ENCODE results near the gene SMS. TPM values are rescaled to one million over a fixed set of nuclear protein-coding genes. Genes with fewer than 3 reads are reported as not detected.
"Not testable (repeated sequence)": the region's sequence is repeated elsewhere in the genome, so short reads cannot be mapped to it uniquely, and the experiment has no call there.

The SMS gene
- total RNA-seq, 1 donor from 2014 or later: 280 TPM

DNA sequence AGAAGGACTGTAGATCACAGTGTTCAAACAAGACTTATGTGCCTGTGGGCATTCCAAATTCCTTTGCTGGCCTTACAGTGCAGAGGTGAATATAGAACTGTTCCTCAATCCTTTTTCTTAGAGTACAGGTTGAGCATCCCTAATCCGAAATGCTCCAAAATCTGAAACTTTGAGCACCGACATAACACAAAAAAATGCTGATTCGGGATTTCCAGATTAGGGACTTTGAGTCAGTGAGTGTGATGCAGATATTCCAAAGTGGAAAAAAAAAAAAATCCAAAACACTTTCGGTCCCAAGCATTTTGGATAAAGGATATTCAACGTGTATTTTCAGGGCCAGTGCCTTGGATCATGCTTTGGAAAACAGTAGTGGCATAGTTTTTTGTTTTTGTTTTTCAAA, 9.2 kb downstream of the SMS start:
- TF ChIP-seq, protein P1, sequence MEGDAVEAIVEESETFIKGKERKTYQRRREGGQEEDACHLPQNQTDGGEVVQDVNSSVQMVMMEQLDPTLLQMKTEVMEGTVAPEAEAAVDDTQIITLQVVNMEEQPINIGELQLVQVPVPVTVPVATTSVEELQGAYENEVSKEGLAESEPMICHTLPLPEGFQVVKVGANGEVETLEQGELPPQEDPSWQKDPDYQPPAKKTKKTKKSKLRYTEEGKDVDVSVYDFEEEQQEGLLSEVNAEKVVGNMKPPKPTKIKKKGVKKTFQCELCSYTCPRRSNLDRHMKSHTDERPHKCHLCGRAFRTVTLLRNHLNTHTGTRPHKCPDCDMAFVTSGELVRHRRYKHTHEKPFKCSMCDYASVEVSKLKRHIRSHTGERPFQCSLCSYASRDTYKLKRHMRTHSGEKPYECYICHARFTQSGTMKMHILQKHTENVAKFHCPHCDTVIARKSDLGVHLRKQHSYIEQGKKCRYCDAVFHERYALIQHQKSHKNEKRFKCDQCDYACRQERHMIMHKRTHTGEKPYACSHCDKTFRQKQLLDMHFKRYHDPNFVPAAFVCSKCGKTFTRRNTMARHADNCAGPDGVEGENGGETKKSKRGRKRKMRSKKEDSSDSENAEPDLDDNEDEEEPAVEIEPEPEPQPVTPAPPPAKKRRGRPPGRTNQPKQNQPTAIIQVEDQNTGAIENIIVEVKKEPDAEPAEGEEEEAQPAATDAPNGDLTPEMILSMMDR (IDR thresholded peaks at IDR 0.05; ENCODE audit: unreplicated experiment): no peak
- peak overlapping the region; percentile 40 for H3K27ac Mint-ChIP-seq
- H3K36me3 Mint-ChIP-seq (ENCODE audit: insufficient read depth): peaks cover 3% of the 10 kb centered on the region
- H3K4me3 Mint-ChIP-seq (ENCODE audit: low read depth): no peak overlapping the region
- no peak for DNase-seq (ENCODE audit: low spot score, unreplicated experiment)
- H3K9me3 Mint-ChIP-seq (ENCODE audit: low read depth): peaks cover 3% of the 10 kb centered on the region
- peaks cover 80% of the 10 kb centered on the region for H3K4me1 Mint-ChIP-seq (ENCODE audit: low read depth)
- no peaks in the 10 kb centered on the region for H3K27me3 Mint-ChIP-seq

- H3K36me3 Mint-ChIP-seq (ENCODE audit: insufficient read depth); H3K27me3 Mint-ChIP-seq; DNase-seq (ENCODE audit: low spot score, unreplicated experiment); H3K9me3 Mint-ChIP-seq (ENCODE audit: low read depth); H3K27ac Mint-ChIP-seq; H3K4me3 Mint-ChIP-seq (ENCODE audit: low read depth): not testable (repeated sequence)
- peaks cover 87% of the 10 kb centered on the region for H3K4me1 Mint-ChIP-seq (ENCODE audit: low read depth)
Observed at GRCh38 chrX:21950557-21950956, 10.0 kb downstream of the SMS start.

DNA sequence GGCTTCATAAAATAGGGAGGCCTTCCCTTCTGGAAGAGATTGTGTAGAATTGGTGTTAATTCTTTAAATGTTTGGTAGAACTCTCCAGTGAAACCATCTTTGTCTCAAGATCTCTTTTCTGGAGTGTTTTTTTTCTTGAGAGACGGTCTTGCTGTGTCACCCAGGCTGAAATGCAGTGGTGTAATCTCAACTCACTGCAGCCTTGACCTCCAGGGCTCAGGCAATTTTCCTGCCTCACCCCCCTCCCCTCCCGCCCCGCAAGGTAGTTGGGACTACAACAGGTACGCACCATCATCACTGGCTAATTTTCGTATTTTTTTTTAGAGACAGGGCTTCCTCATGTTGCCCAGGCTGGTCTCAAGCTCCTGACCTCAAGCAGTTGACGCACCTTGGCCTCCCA, 12.1 kb downstream of the SMS start:
- Mint-ChIP-seq H3K4me3 (ENCODE audit: low read depth) (peak overlapping the region; percentile 43), H3K9me3 (ENCODE audit: low read depth) (peaks cover 3% of the 10 kb centered on the region), H3K27me3 (no peaks in the 10 kb centered on the region), H3K36me3 (ENCODE audit: insufficient read depth) (peaks cover 10% of the 10 kb centered on the region), H3K4me1 (ENCODE audit: low read depth) (peaks cover 72% of the 10 kb centered on the region), H3K27ac (peak overlapping the region; percentile 97)
- no peak for DNase-seq (ENCODE audit: low spot score, unreplicated experiment)
- TF ChIP-seq, protein P1 (IDR thresholded peaks at IDR 0.05; ENCODE audit: unreplicated experiment): no peak

DNA sequence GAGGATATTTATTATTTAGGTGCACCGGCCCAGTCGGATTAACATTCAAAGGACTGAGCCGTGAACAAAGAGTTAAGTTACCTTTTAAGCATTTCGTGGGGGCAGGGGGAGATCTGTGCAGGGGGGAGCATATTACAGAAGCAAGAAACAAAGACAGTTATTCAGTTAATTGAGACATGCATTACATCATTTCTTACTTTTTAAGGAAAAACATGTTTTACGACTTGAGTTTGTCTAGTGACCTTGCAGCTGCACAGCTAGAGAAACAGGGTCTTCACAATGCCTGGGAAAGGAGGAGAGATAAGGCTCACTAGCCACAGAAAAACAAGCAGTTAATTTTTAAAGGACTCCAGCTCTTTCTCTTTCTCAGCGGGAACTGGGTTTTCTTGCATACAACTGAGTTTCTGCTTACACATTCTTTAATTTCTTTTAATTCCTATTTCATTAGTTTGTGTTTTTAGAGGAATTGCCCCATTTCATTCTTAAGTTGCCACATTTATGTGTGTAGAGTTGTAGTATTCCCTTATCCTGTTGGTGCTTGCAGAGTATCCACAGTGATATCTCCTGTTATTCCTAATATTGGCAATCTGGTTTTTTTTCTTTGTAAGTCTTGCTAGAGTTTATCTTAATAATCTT, 12.8 kb downstream of the SMS start:
- not testable (repeated sequence) for H3K9me3 Mint-ChIP-seq (ENCODE audit: low read depth); DNase-seq (ENCODE audit: low spot score, unreplicated experiment); H3K27me3 Mint-ChIP-seq
- Mint-ChIP-seq H3K36me3 (ENCODE audit: insufficient read depth) (peaks cover 16% of the 10 kb centered on the region), H3K4me3 (ENCODE audit: low read depth) (peak overlapping the region; percentile 43), H3K4me1 (ENCODE audit: low read depth) (peaks cover 65% of the 10 kb centered on the region), H3K27ac (peak overlapping the region; percentile 97)

- Mint-ChIP-seq H3K27me3 (no peaks in the 10 kb centered on the region), H3K36me3 (ENCODE audit: insufficient read depth) (peaks cover 13% of the 10 kb centered on the region), H3K4me3 (ENCODE audit: low read depth) (peak overlapping the region; percentile 5), H3K27ac (peak overlapping the region; percentile 81), H3K9me3 (ENCODE audit: low read depth) (no peaks in the 10 kb centered on the region), H3K4me1 (ENCODE audit: low read depth) (peaks cover 62% of the 10 kb centered on the region)
- TF ChIP-seq, protein P1 (IDR thresholded peaks at IDR 0.05; ENCODE audit: unreplicated experiment): no peak
- DNase-seq (ENCODE audit: low spot score, unreplicated experiment): no peak
Observed at GRCh38 chrX:21955403-21956189, 15.1 kb downstream of the SMS start.

- H3K4me1 Mint-ChIP-seq (ENCODE audit: low read depth): peaks cover 65% of the 10 kb centered on the region
- no peak overlapping the region for H3K4me3 Mint-ChIP-seq (ENCODE audit: low read depth)
- TF ChIP-seq, protein P1 (IDR thresholded peaks at IDR 0.05; ENCODE audit: unreplicated experiment): no peak
- peaks cover 13% of the 10 kb centered on the region for H3K36me3 Mint-ChIP-seq (ENCODE audit: insufficient read depth)
- no peak overlapping the region for H3K27ac Mint-ChIP-seq
- no peaks in the 10 kb centered on the region for H3K27me3 Mint-ChIP-seq
- H3K9me3 Mint-ChIP-seq (ENCODE audit: low read depth): no peaks in the 10 kb centered on the region
- DNase-seq (ENCODE audit: low spot score, unreplicated experiment): no peak
Observed at GRCh38 chrX:21956783-21957182, 16.3 kb downstream of the SMS start.
